Measurements from ENCODE around the gene PRKG1. TPM values are rescaled to one million over a fixed set of nuclear protein-coding genes. Genes with fewer than 3 reads are reported as not detected.

PRKG1 gene
- total and polyA plus RNA-seq, 2 donors (not counting 1 experiment from before 2014, with no cell fraction given): not detected

GRCh38 chr10:51186361-51186760 is 112.1 kb downstream of the PRKG1 start:
- Histone ChIP-seq H3K4me2 (replicated peaks; ENCODE audit: low read depth, low read length, poor library complexity, severe bottlenecking) (no peak overlapping the region), H3K79me2 (ENCODE audit: control insufficient read depth, insufficient read depth, low read length) (no peaks in the 10 kb centered on the region), H3K4me3 (ENCODE audit: control extremely low read depth in 1 of 5, extremely low read depth in 1 of 5, insufficient read depth in 1 of 5, low read depth in 2 of 5, low read length in 4 of 5) (no peak overlapping the region), H3K27me3 (replicated peaks in 1 of 4; ENCODE audit: control extremely low read depth in 1 of 4, control insufficient read depth in 3 of 4, insufficient read depth in 4 of 4, low read length in 3 of 4) (no peaks in the 10 kb centered on the region), H3K9me3 (ENCODE audit: control extremely low read depth in 1 of 3, control insufficient read depth in 2 of 3, insufficient read depth in 1 of 3, low read length in 2 of 3) (no peaks in the 10 kb centered on the region), H3K9ac (ENCODE audit: low read length) (no peak overlapping the region), H2AFZ (ENCODE audit: insufficient read depth, low read depth, low read length, poor library complexity, severe bottlenecking) (no peak overlapping the region), H3K4me1 (ENCODE audit: control insufficient read depth in 2 of 2, insufficient read depth in 2 of 2, low read length in 2 of 2) (no peaks in the 10 kb centered on the region), H3K27ac (ENCODE audit: low read length in 2 of 2) (no peak overlapping the region), H4K20me1 (ENCODE audit: control insufficient read depth, insufficient read depth, low read length, poor library complexity, severe bottlenecking) (no peaks in the 10 kb centered on the region), H3K36me3 (replicated peaks in 1 of 2; ENCODE audit: control extremely low read depth in 1 of 2, control insufficient read depth in 1 of 2, extremely low read depth in 1 of 2, insufficient read depth in 2 of 2, low read length in 1 of 2) (no peaks in the 10 kb centered on the region)
- H3K27ac Mint-ChIP-seq: no peak overlapping the region
- DNase-seq: no peak
- ChIA-PET CTCF (no interaction called here), POLR2A (no interaction called here)
- intact Hi-C loops (cut with micrococcal nuclease): no loop called here
- H3K4me1 Mint-ChIP-seq: no peaks in the 10 kb centered on the region
- no peak overlapping the region for H3K4me3 Mint-ChIP-seq
- ATAC-seq (ENCODE audit: low read depth): no peak
- no peaks in the 10 kb centered on the region for H3K27me3 Mint-ChIP-seq
- 100% methylated on average over 1 of the region's 2 CpGs for WGBS (ENCODE audit: insufficient coverage)
- no peak for TF ChIP-seq EZH2 (IDR thresholded peaks at IDR 0.05; ENCODE audit: borderline replicate concordance, insufficient read depth, low read depth, low read length, poor library complexity, severe bottlenecking)
- no peak for TF ChIP-seq CTCF (IDR thresholded peaks at IDR 0.05)
- no peaks in the 10 kb centered on the region for H3K9me3 Mint-ChIP-seq (ENCODE audit: insufficient read depth)

GRCh38 chr10:51188008-51188407 is 113.7 kb downstream of the PRKG1 start:
- DNase-seq (no peak), ATAC-seq (ENCODE audit: low read depth) (no peak)
- Histone ChIP-seq H3K4me1 (ENCODE audit: control insufficient read depth in 2 of 2, insufficient read depth in 2 of 2, low read length in 2 of 2) (no peaks in the 10 kb centered on the region), H4K20me1 (ENCODE audit: control insufficient read depth, insufficient read depth, low read length, poor library complexity, severe bottlenecking) (no peaks in the 10 kb centered on the region), H3K27ac (ENCODE audit: low read length in 2 of 2) (no peak overlapping the region), H3K9ac (ENCODE audit: low read length) (no peak overlapping the region), H3K79me2 (ENCODE audit: control insufficient read depth, insufficient read depth, low read length) (no peaks in the 10 kb centered on the region), H3K9me3 (ENCODE audit: control extremely low read depth in 1 of 3, control insufficient read depth in 2 of 3, insufficient read depth in 1 of 3, low read length in 2 of 3) (no peaks in the 10 kb centered on the region), H3K27me3 (replicated peaks in 1 of 4; ENCODE audit: control extremely low read depth in 1 of 4, control insufficient read depth in 3 of 4, insufficient read depth in 4 of 4, low read length in 3 of 4) (no peaks in the 10 kb centered on the region), H3K4me3 (ENCODE audit: control extremely low read depth in 1 of 5, extremely low read depth in 1 of 5, insufficient read depth in 1 of 5, low read depth in 2 of 5, low read length in 4 of 5) (no peak overlapping the region), H3K36me3 (replicated peaks in 1 of 2; ENCODE audit: control extremely low read depth in 1 of 2, control insufficient read depth in 1 of 2, extremely low read depth in 1 of 2, insufficient read depth in 2 of 2, low read length in 1 of 2) (no peaks in the 10 kb centered on the region), H2AFZ (ENCODE audit: insufficient read depth, low read depth, low read length, poor library complexity, severe bottlenecking) (no peak overlapping the region), H3K4me2 (replicated peaks; ENCODE audit: low read depth, low read length, poor library complexity, severe bottlenecking) (no peak overlapping the region)
- H3K4me3 Mint-ChIP-seq: no peak overlapping the region
- H3K4me1 Mint-ChIP-seq: no peaks in the 10 kb centered on the region
- no peaks in the 10 kb centered on the region for H3K27me3 Mint-ChIP-seq
- no peak for TF ChIP-seq EZH2 (IDR thresholded peaks at IDR 0.05; ENCODE audit: borderline replicate concordance, insufficient read depth, low read depth, low read length, poor library complexity, severe bottlenecking)
- TF ChIP-seq CTCF (IDR thresholded peaks at IDR 0.05): no peak
- H3K27ac Mint-ChIP-seq: no peak overlapping the region
- CTCF ChIA-PET: no interaction called here
- 100% methylated on average over 1 of the region's 2 CpGs for WGBS (ENCODE audit: insufficient coverage)
- intact Hi-C loops (cut with micrococcal nuclease): no loop called here
- H3K9me3 Mint-ChIP-seq (ENCODE audit: insufficient read depth): no peaks in the 10 kb centered on the region
- POLR2A ChIA-PET: no interaction called here

Measured in B cell (primary cell).